Measurements from ENCODE around the gene PIM2.
A peak's percentile ranks its signal among the peaks of the same experiment; 100 is the strongest.

Gene PIM2

DNA sequence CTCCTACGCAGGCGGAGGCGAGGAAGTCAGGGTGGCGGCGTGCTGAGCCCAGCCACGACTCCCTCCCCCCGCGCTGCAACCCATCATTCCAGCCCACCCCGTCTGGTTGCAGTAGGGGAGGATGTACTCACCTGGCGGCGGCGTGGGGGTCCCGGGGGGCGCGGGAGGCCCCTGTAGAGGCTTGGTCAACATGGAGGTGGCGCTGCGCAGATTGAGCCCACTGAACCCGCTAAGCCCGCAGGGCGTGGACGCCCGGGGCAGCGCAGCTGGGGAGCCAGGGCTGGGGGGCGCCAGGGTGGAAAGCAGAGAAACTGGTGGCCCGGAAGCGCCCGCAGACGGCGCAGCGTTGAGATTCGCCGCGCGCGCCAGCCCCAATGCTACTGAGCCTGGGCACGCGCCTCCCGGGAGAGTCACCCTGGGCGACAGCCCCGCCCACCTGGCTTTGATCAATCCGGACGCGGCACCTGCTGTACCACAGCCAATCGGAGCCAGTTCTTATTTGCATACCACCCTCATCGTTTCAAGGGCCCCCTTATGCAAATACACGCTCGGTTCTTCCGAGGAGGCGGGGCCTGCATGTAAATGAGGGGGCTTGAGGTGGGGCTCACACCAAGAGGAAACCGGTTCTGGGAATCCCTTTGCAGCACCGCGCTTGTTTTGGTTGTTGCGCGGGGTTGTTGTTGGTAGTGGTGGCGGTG lies at the start of gene PIM2:
Gene PIM2, minus strand, starts transcription at position 382 of the 698 bp plus-strand sequence. Its CDS starts 190 bp downstream, at position 192.
- DNase-seq = peak; percentile 84

DNA sequence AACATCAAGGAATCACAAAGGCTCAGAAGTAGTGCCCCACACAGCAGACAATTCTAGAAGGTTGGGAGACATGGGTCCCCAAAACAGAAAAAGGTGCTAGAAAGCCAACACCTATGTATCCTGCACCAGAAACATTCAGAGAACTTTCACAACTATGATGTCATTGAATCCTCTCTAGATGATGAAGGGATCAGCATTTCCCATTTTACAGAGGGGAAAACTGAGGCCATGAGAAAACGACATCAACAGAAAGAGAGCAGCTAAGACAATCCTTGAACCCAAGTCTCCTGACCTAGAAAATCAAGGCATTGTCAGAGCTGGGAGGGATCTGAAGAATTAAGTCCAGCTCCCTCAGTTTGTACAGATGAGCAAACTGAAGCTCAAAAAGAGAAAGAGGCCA lies 49.6 kb upstream of the PIM2 start:
- DNase-seq = no peak

DNA sequence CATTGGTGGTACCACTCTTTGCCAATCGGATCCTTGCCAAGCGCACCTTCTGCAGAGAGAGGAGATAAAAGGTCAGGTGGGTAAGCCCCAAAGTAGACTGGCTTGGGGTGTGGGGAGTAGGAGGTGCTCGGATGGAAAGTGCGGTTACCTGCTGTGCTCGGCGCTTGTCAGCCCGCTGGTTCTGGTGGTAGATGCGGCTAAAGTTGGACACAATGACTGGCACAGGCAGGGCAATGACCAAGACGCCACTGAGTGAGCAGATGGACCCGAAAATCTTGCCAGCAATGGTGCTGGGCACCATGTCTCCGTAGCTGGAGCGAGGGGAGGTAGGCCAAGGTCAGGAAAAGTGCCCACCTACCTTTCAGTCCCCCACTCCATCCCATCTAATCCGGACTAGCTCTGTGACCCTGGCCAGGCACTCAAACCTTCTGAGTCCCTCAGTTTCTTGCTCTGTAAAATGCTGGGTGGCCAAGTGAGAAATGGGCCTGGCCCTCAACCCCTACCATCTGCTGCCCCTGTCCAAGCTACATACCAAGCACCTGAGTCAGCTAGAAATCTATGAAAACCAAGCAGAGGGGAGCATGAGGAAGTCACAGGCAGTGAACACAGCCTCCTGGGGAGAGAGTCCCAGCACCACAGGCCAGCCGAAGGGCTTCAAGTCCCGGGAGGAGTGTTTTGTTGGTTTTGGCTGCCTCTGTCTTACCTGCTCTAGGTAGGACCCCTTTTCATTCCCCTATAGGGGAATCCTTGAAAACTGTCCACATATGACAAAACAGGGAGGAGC lies 48.2 kb upstream of the PIM2 start:
- DNase-seq = no peak

DNA sequence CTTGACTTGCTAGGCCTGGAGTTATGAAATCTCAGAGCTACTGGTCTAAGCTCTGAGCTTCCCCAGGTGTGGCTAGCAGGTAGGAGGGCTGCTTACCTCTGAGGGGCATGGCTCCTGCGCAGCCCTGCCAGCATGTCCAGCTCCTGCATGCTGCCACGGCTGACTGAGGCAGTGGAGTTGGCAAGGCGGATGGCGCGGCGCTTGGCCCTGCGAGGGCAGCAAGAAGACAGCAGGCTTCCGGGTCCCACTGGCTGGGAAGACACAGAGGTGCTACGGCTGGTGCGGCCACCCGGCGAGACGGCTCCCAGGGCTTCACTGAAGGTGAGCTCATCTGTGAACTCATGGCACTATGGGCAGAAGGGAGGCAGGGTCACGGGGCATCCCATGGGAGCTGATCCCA lies 47.1 kb upstream of the PIM2 start:
- DNase-seq = no peak

DNA sequence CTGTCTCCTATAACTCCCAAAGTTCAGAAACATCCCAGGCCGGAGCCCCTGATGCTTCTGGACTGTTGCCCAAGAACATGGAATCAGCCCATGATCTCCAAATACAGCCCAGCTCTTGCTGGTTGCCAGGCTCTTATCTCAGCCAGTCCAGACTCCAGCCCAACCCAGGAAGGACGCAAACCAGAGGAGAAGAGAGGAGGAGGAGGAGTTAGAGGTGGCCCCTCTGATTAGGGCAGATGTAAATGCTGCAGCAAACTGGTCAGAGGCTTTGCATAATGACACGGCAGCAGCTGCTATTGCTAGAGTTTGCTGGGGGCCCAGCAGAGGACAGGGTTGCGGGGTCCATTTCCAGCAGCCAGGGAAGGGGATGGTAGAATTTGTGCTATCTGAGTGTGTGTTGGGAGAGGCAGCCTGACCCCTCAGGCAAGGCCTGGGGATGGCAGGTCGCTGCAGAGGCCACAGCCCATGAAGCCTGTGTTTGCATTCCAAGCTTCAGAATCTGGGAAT lies 42.8 kb upstream of the PIM2 start:
- no peak for DNase-seq

DNA sequence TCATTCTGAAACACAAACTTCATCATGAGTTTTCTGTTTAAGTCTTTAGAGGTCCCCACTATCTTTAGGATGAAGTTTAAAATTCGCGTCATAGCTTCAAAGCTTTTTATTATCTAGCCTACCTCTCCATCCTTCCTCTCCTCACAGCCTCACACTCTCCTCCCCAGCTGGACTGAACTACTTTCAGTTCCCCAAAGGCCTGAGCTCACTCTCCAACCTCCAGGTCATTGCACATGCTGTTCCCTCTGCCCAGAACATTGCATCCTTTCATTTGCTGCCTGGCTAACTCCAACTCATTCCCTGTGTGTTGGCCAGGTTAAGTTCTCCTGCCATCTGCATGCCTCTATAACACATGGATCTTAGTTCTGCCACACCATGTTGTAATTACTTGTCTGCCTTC lies 41.5 kb upstream of the PIM2 start:
- no peak for DNase-seq

DNA sequence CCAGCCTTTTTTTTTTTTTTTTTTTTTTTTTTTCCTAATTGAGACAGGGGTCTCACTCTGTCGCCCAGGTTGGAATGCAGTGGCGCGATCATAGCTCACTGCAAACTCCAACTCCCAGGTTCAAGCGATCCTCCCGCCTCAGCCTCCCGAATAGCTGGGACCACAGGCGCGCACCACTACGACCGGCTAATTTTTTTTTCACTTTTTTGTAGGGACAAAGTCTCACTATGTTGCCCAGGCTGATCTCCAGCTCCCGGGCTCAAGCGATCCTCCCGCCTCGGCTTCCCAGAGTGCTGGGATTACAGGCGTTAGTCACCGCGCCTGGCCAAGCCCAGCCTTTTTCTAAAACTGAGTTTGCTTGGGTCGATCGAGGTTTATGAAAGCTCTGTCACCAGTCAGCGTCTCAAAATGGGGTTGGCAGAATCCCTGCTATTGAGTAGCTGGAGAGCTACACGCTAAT lies 39.8 kb upstream of the PIM2 start:
- no peak for DNase-seq

DNA sequence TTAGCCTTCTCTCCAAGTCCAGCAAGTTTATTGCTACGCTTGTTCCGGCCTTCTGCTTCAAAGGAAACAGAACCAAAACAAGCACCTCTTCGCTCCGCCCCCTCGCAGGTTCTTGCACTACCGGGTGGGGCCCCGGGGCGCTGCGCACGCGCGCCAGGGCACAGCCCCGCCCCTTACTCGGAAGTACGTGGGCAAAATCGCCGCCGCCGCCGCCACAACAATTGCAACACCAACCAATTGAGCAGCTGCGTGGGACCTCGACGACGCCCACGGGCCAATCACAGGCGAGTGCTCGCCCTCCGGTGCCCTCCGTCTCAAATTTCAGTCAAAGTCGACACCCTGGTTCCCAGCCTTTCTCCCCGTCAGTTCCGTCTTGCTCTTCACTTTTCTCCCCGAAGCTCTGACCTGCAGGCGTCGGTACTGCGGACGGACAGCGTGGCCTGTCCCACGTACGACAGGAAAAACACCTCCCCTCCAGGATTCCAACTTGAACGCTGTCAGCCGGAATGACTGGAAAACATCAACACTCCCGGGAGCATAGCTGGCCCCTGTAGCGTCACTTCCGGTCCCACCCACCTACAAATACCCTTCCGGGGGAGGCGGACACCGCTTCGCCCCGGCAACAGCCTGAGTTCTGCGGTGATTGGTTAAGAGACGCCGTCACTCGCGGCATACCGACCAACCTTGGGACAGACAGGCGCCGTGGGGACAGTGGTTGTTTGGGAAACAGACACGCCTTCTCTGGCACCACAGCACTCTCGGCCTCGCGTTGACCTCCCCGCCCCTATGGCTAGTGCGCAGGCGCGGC lies 39.2 kb upstream of the PIM2 start:
- peak; percentile 85 for DNase-seq

DNA sequence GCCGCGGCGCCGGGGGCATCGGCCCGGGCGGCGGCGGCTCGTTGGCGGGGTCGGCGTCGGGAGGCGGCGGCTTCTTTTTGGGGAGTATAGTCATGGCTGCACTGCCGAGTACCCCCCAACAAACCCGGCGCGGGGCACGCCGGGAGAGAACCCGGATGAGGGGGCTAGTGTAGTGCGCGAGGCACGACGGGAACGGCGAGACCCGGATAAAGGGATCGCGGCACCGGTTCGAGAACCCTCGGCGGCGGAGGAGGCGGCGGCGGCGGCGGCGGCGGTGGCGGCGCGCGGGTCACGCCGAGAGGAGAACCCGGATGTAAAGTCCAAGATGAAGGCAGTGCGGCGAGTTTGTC lies 38.6 kb upstream of the PIM2 start, which contains the start of gene OTUD5:
Gene OTUD5, minus strand, starts transcription at position 131 of the 350 bp plus-strand sequence. Its CDS starts 37 bp downstream, at position 94.
- DNase-seq = peak; percentile 65

DNA sequence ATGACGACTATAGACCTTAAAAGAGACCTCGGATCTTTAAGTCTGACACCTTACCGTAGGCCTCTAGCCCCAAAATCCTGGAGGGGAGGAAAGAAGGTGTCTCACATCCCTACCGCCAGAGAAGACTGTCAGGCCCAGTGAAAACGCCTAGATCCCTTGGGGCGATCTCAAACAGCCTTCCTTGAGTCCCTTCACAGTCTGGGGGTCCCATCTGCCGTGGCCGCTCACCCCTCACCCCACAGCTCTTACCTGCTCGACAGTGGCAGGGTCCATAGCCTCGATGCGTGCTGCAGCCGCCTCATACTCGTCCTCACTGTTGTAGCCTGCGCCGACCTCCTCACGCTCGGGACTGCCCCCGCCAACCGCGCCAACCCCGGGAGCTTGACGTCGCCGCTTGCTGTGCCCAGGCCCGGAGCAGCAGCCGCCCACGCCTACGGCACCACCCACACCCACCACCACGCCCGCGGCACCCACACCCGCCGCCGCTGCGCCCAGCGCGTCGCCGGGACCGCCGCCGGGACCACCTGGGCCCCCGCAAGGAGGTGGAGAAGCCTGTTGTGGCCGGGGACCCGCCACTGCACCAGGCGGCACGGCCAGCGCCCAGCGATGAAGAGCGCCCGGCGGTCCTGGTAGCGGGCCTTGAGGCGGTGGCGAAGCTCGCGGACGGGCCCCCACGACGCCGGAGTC lies 38.0 kb upstream of the PIM2 start:
- DNase-seq = peak; percentile 56

DNA sequence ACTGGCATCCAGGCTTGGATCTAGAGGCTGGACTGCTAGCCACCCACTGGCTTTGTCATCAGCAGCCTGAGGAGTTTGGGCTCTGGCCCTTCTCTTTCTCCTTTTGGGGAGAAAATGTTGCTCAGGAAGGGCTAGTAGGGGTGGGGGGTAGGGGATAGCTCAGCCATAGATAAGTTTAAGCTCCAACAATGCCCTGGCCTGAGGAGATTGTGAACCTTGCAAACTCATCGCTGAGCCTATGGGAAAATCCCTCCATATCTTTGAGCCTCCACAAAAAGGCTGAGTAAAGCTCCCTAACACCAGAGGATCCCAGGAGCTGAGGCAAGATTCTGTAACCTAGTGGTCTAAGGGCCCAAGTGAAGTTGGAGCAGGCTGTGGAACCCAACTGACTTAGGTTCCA lies 29.8 kb upstream of the PIM2 start:
- DNase-seq = no peak

DNA sequence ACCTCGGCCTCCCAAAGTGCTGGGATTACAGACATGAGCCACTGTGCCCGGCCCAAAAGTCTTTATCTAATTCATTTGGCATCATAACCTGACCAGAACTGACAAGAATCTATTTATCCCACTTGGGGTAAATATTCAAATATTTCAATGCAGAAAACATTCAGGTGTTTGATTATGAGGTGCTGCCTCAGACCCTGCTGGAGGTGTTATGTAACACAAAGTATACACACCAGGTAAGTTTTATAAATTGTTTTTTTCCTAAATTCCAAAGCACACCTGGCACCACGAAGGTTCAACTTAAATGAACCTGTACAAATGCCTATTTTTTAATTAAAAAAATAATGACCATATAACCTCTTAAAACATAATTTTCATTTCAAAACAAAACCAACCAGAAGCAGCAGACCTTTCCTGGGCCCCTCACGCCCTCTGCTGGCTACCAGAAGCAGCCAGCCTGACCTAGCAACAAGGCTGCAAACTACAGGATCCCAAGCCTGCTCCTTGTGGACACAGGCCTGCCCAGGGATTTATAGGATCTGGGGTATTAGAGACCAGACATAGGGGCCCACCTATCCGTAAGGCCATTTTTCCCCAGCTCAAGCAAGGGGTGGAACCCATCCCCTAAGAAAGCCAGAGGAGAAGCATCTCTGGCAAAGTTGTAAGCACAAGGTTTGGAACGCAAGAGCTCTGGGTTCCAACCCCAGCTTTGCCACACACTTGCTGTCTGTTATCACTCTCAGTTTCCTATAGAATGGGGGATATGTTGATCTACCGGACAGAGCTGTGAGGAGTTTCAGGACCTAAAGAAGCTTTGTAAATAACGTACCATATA lies 26.9 kb upstream of the PIM2 start:
- DNase-seq = peak; percentile 35

DNA sequence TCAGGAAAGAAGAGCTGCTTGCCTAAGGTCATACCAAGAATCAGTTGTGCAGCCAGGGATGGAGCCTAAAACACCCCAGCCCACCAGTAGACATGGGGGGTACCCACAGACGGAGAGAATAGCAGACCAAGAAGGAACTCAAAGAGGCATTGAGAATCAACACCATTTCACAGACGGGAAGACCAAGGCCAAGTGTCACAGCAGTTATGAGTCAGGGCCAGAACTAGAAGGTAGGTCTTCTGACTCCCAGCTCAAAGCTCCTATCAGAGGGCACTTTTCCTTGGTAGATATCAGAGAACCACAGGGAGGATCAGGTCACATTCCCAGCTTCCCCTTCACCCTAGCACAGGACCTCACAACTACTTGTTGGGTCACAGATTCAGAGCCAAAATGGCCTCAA lies 24.1 kb upstream of the PIM2 start:
- no peak for DNase-seq

DNA sequence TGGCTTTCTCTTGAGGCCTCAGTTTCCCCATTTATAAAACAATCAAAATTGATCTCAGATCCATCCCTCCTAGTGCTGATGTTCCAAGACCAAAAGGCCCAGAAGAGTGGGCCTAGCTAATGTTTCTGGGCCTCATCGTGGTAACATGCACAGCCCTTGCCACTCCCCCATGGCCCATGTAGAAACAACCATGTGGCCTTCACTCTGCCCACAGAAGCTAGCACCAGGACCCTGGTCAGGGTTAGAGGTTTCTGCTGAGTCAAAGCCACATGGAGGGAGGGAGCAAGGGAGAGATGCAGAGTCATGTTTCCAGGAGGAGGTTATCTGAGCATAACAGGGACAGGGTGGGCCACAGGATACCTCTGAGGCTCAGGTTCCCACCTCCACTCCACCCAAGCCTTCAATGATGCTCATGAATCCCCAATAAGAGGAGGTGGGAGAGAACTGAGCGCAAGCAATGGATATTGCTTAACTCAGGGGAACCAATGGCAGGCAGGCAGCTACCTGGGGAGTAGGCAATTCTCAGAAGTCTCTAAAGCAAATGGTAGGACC lies 21.7 kb upstream of the PIM2 start:
- DNase-seq = no peak

DNA sequence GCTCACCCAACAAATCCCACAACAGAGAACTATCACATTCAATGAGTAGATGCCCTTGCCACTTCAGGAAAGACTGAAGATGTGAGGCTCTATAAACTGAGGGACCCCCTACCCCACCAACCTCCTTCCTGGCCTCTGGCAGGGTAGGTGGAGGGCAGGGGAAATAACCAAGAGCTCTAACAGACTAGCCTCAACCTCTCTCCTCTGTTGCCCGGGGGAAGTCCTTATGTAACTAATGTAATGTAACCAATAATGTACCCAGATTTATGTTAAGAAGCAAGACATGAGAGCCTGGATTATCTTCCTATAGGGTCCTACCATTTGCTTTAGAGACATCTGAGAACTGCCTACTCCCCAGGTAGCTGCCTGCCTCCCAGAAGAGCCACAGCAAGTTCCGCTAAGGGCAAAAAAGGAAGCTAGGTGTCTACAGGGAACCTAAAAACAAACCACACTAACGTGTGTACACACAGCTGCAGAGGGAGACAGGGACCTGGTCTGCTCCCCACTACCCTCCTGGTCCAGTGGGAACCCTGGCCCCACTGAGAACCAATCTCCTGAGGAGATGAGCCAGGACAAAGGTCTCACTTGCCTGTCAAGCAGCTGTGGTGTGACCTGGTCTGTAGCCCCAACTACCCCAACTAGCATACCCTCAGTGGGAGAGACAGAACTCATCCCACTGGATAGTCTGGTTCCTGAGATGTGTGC lies 20.9 kb upstream of the PIM2 start:
- DNase-seq = no peak

DNA sequence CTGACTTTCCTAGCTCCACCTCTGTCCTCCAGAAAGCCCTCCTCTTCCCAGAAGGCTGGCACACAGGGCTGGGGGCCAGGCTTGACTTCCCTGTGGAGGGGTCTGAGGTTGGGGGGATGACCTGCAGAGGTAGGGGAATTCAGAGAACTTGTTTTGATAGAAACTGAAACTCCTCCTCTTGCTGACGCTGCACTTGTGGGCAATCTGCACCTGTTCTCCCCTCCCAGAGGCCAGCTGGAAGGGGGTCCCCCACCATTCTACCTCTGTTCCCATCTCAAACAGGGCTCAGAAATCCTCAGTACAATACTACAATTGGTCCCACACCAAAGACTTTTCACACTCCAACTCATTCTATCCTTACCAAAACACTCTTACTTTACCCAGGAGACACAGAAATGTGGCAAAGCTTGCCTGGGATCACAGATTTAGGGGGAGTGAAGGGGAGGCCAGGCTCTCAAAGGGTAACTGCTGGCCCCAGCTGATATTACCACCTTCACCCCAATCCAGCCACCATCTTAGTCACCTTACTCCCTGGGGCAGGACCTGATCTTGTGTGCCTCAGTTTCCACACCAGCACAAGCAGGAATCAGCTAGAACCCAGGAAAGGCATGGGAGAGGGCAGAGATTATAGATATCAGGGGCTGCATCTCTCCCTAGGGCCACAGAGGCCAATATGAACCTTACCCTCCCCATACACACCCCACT lies 20.0 kb upstream of the PIM2 start:
- peak; percentile 50 for DNase-seq

DNA sequence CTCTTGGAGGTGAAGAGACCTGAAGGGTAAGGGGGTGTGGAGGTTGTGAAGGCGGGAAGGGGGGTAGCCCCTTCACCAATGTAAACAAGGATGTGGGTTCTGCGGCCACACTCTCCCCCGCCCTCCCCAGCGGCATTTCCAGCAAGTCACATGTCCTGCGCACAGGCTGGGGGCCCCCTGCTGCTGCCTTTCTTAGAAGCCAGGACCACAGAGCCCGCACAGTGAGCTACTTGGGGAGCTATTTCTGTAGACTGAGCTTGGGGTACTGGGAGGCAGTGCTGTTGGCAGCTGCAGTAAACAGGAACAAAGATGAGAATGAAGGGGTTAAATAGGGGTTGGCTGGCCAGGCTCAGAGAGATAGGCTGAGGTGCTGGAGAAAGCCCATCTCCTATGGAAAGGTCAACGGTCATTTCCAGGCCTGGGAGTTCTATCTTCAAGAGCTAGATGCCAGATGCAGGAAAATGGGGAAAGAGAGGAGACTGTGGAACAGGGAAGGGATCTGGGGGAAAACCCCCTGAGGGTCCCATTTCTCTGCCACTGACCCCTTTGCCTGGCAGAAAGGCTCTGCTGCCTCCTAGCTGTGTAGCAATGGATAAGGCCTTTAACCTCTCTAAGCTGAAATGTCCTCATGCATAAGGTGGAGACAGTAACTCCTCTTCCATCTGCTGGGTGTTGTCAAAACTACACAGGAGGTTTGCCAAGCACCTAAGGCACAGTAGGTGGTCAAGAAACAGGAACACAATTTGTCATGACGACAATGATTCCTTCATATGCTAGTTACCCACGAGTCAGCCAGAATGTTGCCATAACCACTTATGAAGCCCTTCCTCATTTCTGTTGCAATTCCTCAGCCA lies 18.5 kb upstream of the PIM2 start:
- peak; percentile 73 for DNase-seq

DNA sequence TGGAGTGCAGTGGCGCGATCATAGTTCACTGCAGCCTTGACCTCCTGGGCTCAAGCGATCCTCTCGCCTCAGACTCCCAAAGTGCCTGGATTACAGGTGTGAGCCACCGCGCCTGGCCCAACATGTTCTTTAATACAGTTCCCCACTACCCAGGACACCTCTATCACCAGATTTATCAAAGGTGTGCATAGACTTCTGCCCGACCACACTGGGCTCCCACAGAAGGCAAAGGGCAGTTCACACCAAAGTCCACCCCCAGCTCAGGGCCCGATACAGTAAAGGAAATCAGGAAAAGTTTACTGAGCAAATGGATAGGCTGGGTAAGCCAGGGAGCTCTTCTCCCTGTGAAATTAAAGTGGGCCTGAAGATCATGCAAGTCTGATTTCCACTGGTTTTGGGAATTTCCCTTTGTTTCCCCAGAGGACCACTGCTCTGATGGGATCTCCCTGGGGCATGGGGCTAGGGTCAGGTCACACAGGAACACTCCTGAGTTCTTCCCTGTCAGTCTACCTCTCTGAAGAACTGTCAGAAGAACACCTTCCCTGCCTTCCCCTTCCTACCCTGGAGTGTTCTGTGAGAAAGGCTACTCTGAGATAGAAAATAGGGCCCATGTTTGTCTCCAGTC lies 17.7 kb upstream of the PIM2 start:
- DNase-seq = no peak

DNA sequence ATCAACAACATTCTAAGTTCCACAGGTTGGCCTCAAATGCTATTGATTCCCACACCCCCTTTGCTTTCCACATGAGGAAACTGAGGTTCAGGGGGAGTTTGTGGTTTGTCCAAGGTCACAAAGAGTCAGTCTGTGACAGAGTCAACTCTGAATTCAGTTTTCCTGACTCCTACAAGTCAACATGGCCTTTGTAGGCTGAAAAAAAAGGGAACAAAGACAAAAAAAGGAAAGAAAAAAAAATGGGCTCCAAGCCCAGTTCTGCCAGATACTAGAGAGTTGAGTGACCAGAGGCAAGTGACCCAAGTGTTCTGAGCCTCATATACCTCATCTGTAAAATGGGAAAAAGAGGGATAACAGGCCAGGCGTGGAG lies 16.5 kb upstream of the PIM2 start:
- no peak for DNase-seq

Data from stimulated activated CD4-positive, alpha-beta T cell treated with anti-CD3 and anti-CD28 coated beads, Interleukin-12 subunit alpha, Interleukin-12 subunit beta, amount 100 ng/mL, for 4 hours (primary cell).